IPS-18c (cell line): ENCODE data around the gene KRTAP10-2.
"Not testable (repeated sequence)": the region's sequence is repeated elsewhere in the genome, so short reads cannot be mapped to it uniquely, and the experiment has no call there.

ENCODE experiments used
- H3K4me3 ChIP-seq: 2 replicates; pipeline ENCODE4 v1.7.0; 2013; ENCODE audit warnings: low read depth, mild to moderate bottlenecking, low read length, moderate library complexity; ENCODE audit not compliant: insufficient read depth
- H3K9me3 ChIP-seq: one replicate; pipeline ENCODE4 v1.6.1; 2013; ENCODE audit warnings: mild to moderate bottlenecking, low read length, moderate library complexity; ENCODE audit not compliant: control insufficient read depth, insufficient read depth

The KRTAP10-2 gene

DNA sequence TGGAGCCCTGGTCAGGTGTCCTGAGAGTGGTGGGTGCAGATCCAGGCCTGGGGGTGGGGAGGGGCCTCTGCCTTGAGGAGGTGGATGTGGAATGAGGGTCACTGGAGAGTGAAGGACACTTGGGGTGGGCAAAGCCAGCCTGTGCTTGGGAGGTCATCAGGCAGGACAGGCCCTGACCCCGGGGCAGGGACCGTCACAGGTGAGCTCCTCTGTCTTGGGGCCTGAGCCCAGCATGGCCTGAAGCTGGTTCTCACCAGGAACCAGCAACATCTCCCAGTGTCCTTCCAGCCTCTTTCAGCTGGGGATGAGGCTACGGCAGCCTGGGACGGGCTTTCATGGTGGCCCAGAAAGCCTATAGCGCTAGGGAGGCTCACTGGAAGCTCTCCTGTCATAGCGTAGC, 831 bp upstream of the KRTAP10-2 start:
- Histone ChIP-seq H3K4me3 (no peak overlapping the region), H3K9me3 (peaks cover 2% of the 10 kb centered on the region)

DNA sequence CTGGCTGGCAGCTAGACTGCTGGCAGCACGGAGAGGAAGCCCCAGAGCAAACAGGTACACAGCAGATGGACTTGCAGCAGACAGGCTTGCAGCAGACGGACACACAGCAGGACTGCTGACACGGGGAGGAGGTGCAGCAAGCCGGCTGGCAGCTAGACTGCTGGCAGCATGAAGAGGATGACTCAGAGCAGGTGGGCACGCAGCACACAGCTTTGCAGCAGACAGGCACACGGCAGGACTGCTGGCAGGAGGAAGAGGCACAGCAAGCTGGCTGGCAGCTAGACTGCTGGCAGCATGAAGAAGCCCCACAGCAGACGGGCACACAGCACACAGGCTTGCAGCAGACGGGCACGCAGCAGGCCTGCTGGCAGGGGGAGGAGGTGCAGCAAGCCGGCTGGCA, 498 bp downstream of the KRTAP10-2 start:
- H3K9me3 ChIP-seq, result no peaks in the 10 kb centered on the region
- no peak overlapping the region for H3K4me3 ChIP-seq

DNA sequence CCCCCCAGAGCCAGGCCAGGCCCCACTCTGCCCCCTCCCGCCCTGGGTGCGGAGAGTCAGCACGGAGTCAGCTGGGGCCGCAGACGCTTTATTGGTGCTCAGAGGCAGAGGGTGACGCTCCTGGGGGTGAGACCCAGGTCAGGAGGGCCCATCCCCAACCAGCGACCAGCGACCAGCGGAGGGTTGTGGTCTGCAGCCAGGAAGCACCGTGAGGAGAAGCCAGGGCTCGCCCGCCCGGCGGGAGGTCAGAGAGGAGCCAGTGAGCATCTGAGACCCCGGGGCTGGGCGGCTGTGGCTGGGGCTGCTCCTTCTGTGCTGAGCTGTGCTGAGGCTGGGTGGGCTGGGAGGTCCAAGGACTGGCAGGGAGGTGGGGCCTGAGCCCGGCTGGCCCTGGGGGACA, 1.0 kb downstream of the KRTAP10-2 start:
- H3K4me3 ChIP-seq, H3K9me3 ChIP-seq: not testable (repeated sequence)

DNA sequence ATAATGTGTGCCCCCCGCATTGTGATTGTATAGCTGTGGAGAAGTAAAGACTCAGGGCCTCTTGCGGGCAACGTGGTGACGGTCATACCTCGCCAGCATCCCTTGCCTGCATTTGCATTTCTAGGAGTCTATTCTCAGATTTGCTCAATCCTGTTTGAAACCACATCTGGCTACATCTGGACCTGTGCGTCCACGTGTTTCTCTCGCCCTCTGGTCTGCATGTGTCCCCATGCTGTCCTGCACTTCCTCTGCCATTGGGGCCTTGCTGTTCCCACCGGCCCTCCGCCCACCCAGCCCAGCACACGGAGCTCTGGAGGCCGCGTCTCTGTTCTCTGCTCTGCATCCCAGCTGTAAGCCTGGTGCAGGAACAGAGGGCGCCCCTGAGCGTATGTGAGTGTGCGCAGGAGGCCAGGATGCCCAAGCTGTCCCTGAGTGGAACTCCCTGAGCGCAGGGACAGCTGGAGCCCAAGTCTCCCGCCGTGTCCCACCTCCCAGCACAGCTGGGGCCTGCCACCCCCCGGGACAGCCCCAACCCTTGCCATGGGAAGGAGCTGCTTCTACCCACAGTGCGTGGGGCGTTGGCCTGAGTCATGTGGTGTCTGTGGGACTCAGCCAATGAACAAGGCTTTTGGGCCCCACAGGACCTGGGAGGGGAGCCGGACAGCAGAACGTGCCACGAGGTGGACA, 1.6 kb downstream of the KRTAP10-2 start:
- no peak overlapping the region; the same call in 1 of the 2 replicates for H3K4me3 ChIP-seq
- no peaks in the 10 kb centered on the region for H3K9me3 ChIP-seq

DNA sequence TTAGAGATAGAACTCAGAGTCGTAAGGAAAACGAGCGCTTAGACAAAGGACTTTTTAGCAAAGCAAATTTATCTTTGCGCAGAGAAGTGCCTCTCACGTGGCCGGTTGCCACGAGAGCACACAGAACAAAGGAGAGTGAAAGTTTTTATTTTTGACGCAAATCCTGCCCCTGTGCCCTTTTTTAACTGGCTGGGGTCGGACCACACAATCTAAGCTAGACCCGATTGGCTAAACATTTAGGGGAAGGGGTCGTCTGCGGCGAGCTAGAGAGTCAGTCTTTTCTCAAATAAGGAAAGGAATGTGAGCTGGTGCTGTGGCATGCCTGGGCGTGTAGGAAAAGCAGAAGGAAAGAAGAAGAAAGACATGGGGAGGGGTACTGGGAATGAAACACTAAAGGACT, 2.4 kb downstream of the KRTAP10-2 start:
- Histone ChIP-seq H3K4me3 (no peak overlapping the region), H3K9me3 (no peaks in the 10 kb centered on the region)

DNA sequence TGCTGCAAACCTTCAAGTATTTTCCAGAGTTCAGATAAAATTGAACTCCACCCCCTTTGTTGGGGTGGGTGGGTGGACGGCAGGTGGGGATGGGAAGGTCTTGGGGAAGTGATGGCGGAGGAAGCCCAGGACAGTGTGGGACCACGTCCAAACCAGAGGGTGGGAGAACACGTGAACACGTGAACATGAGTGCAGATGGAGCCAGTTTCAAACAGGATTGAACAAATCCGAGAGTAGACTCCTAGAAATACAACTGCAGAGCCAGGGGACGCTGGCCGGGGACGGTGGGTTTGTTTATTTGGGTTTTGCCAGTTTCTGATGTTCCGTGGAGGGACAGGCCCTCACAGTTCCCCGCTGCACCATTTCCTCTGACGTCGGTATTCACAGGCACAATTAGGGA, 2.9 kb downstream of the KRTAP10-2 start:
- Histone ChIP-seq H3K9me3 (no peaks in the 10 kb centered on the region), H3K4me3 (no peak overlapping the region)

DNA sequence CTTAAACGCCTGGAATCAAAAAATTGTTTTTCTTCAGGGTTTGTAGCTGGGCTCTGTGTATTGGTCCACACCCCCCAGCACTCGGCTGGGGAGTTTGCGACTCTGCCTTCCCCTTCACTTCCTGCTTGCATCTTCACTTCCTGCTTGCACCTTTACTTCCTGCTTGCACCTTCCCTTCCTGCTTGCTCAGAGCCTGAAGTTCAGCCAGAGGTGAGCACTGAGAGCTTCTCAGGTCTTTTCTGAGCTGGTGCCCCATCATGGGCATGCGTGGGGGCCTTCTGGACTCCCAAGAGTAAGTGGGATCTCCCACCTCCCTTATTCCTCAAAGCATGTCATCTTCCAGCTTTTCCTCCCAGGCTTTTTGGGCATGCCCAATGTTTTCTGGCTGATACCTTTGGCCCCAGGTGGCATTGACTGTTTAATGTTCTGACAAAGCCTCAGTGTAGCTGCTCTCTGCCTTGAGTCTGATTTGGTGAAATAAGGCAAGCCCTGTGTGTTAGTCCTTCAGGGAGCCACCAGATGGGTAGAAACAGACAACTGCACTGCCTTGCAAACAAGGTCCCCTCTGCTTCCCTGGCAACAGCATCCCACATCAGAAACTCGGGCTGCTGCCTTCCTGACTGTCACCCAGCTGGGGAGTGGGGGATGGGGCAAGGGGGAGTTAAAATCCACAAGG, 3.5 kb downstream of the KRTAP10-2 start:
- no peaks in the 10 kb centered on the region for H3K9me3 ChIP-seq
- no peak overlapping the region for H3K4me3 ChIP-seq

DNA sequence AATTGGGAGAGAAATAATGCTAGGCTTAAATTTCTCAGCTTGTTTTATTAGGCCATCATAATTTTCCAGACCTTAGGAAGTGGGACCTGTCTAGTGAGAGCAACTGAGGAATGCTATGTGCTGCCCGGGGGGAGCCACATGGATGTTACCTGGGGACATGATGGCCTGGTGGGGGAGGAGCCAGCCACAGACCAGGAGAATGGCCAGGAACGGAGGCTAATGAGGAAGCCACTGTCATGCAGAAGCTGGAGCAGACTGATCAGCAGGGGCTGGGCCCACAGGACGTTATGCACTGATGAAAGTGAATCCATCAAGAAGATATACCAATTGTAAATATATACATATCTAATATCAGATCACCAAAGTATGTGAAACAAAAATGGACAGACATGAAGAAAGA, 6.7 kb downstream of the KRTAP10-2 start:
- Histone ChIP-seq H3K9me3 (no peaks in the 10 kb centered on the region), H3K4me3 (no peak overlapping the region)

DNA sequence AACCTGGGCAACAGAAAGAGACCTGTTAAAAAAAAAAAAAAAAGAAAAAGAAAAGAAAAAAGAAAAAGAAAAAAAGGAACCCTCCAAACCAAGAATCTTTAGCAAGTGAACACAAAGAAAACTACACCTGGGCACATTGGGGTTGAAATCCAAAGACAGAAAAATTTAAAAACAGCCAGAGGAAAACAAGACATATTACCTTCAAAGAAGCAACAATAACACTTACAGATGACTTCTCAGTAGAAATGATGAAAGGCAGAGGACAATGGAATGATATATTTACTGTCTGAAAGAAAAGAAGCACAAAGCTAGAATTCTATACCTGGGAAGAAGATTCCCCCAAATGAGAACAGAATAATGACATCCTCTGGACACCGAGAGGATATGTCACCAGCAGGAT, 8.6 kb downstream of the KRTAP10-2 start:
- Histone ChIP-seq H3K4me3 (no peak overlapping the region), H3K9me3 (no peaks in the 10 kb centered on the region)

DNA sequence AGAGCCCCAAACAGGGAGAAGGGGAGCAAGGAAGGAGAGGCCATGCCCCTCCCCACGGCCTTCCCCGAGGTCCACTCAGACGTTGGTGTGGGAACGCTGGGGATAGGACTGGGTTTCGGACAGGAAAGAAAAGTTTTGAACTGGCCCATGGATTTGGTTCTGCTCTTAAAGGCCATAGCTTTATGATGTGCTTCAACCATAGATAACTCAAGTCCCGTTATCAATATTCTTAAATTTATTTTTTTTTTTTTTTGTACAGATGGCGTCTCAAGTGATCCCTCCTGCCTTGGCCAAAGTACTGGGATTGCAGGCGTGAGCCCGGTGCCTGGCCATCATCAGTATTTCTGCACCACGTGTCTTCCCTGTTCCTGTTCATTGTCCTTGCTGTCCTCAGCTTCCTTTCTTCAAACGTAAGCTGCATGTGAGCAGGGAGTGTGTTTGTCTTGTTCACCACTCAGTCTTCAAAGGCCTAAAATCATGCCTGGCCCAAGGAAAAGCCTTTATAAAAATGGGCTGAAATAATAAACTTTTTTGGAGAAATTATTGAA, 10.5 kb downstream of the KRTAP10-2 start:
- Histone ChIP-seq H3K9me3 (no peaks in the 10 kb centered on the region), H3K4me3 (no peak overlapping the region)

DNA sequence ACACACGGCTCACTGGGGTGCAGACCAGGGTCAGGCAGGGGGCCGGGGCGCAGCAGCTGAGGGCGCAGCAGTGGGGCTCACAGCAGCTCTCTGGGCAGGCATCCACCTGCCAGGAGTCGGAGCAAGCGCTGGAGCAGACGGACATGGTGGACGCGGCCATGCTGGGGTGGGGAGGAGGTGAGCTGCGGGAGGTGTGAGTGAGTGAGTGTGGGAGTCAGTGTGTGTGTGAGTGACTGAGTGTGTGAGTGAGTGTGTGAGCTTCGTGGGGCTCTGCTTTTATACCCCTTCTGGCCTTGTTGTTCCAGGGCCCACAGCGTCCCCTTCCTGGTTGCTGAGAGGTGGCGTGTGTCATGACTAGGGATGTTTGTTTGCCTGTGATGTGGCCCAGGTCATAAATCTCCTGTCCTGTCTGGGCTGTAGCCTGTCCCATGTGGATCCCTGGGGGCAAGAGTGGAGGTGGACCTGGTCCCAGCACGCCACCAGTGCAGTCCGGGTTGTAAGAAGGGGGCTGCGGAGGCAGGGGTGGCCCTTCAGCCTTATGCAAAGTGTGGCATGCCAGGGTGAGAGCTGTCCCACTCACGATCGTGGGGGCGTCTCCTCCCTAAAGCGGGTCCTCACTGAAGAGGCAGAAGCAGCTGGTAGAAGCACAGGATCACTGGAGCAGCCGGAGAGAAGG, 11.2 kb downstream of the KRTAP10-2 start, which contains the start of gene KRTAP10-1:
Gene KRTAP10-1 (minus strand): TSS at position 205 of the 676 bp plus-strand sequence. CDS start 45 bp downstream, at position 160.
- Histone ChIP-seq H3K9me3 (no peaks in the 10 kb centered on the region), H3K4me3 (no peak within 1 kb of the TSS)

DNA sequence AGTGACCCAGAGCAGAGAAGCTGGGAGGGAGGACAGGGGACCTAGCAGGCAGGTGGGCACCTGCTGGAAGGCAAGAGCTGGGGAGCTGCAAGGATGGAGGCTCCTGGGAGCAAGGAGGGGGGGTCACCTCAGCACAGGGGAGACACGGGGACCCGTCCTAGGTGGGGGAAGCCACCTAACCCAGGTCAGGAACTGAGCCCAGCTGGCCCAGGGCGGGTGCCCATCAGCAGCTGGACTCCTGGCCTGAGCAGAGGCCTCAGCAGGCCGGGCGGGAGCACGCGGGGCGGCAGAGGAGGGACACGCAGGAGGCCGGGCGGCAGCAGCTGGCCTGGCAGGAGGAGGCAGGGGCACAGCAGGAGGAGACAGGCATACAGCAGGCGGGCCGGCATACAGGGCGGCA, 12.3 kb downstream of the KRTAP10-2 start:
- no peaks in the 10 kb centered on the region for H3K9me3 ChIP-seq

DNA sequence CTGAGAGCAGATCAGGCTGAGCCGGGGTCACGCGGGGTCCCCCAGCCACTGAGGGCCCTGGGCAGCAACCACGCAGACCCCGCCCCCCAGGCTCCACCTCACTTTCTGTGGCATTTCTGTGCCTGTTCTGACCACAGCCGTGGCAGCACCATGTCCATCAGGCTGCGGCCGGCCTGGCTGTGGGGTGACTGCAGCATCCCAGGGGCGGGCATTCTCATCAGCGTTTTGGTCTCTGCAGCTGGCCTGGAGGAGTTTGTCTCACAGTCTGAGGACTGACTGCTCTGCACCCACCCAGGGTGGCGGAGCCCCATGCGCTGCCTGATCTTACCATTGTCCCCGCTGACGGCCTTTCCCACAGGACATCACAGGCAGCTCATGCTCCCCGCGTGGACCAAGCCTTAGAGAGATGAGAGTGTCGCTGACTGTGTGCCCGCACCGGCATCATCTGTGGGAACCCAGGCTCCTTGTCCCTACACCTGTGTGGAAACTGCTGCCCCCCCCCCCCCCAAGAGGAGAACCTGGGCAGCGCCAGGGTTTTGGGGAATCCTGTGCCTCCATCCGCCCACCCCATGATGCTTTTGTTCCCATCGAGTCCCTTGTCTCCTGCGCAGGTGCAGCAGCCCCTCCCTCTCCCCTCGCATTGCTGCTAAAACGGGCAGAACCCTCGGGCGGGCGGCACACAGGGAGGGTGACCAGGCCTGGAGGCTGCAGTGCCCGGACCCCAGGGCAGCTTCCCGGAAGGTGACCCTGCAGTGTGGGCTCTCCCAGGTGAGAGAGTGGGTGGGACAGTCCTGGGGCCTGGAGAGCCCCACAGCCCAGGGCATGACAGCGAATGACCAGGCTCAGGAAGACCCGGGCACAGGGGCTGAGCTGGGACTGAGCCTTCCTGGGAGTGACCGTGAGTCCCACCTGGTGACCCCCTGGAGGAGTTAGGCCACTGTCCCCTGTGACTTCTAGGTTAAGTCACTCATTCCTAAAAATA, 13.1 kb downstream of the KRTAP10-2 start:
- no peaks in the 10 kb centered on the region for H3K9me3 ChIP-seq

More for the DNA sequence above, 12.3 kb downstream of the KRTAP10-2 start:
- no peak overlapping the region for H3K4me3 ChIP-seq

DNA sequence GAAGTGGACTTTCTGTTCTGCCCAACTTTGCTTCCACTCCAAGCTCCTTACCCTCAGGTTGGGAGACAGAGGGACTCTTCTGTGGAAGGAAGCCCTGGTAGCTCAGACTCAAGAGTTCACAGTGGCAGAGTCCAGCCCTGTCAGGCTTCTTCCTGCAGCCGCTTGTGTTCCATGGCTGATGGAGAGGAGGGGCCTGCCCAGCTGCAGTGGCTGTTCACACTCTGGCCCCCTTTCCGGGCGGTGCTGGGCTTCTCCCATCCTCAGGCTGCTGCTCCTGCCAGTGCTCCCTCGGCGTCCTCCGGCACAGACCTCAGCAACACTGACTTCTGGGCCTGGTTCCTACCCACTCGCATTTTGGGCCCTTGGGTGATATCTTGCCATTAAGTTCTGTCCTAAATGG, 15.3 kb downstream of the KRTAP10-2 start:
- Histone ChIP-seq H3K9me3 (no peaks in the 10 kb centered on the region), H3K4me3 (no peak overlapping the region)

More for the DNA sequence above, 13.1 kb downstream of the KRTAP10-2 start:
- H3K4me3 ChIP-seq, result no peak overlapping the region

DNA sequence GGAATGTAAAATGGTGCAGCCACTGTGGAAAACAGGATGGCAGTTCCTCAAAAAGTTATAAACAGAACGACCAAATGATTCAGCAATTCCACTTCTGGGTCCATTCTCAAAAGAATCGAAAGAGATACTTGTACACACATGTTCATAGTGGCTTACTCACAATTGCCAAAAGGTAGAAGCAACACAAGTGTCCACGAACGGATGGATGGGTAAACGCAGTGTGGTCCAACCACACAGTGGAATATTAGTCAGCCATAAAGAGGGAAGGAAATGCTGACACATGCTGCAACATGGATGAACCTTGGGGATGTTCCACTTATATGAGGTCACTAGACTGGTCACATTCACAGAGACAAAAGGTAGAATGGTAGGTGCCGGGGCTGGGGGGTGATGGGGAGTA, 16.6 kb downstream of the KRTAP10-2 start:
- Histone ChIP-seq H3K4me3 (no peak overlapping the region), H3K9me3 (no peaks in the 10 kb centered on the region)

DNA sequence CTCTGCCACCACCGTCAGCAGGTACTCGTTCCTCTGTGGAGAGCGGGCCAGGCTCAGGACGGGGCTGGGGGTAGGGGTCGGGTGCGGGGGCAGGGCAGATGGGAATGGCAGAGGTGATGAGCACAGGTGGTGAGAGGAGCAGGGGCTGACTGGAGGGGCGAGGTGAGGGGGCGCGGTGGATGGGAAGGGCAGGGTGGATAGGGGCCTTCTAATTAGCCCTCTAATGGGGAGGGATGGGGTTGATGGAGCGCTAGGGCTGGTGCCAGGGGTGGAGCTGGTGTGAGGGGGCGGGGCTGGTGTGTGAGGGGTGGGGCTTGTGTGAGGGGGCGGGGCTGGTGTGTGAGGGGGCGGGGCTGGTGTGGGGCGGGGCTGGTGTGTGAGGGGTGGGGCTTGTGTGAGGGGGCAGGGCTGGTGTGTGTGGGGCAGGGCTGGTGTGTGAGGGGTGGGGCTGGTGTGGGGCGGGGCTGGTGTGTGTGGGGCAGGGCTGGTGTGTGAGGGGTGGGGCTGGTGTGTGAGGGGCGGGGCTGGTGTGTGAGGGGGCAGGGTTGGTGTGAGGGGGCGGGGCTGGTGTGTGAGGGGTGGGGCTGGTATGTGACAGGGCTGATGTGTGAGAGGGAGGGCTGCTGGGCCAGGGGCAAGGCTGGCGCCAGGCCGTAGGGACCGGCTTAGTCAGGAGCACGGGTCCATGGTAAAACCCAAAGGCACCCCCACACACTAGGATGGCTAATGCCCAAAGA, 17.2 kb downstream of the KRTAP10-2 start:
- H3K4me3 ChIP-seq, result no peak overlapping the region
- no peaks in the 10 kb centered on the region for H3K9me3 ChIP-seq
